ENCODE results near the gene TAS2R31.
"Not testable (repeated sequence)": the region's sequence is repeated elsewhere in the genome, so short reads cannot be mapped to it uniquely, and the experiment has no call there.

- TF ChIP-seq PATZ1 (CRISPR knock-in tag; IDR thresholded peaks at IDR 0.05; ENCODE audit: borderline replicate concordance); ZFP3 (CRISPR knock-in tag; IDR thresholded peaks at IDR 0.05); OSR1 (CRISPR knock-in tag; IDR thresholded peaks at IDR 0.05); ZNF70 (CRISPR knock-in tag; IDR thresholded peaks at IDR 0.05); SNAI2 (CRISPR knock-in tag; IDR thresholded peaks at IDR 0.05); ZFP30 (CRISPR knock-in tag; IDR thresholded peaks at IDR 0.05); ZNF8 (CRISPR knock-in tag; IDR thresholded peaks at IDR 0.05): not testable (repeated sequence)
- TF ChIP-seq, protein P1, sequence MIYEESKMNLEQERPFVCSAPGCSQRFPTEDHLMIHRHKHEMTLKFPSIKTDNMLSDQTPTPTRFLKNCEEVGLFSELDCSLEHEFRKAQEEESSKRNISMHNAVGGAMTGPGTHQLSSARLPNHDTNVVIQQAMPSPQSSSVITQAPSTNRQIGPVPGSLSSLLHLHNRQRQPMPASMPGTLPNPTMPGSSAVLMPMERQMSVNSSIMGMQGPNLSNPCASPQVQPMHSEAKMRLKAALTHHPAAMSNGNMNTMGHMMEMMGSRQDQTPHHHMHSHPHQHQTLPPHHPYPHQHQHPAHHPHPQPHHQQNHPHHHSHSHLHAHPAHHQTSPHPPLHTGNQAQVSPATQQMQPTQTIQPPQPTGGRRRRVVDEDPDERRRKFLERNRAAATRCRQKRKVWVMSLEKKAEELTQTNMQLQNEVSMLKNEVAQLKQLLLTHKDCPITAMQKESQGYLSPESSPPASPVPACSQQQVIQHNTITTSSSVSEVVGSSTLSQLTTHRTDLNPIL (CRISPR knock-in tag; IDR thresholded peaks at IDR 0.05; ENCODE audit: low read depth) = not testable (repeated sequence)
These were observed 18.8 kb upstream of the TAS2R31 start for GRCh38 chr12:11049806-11050531.

Data from SK-N-SH treated with all-trans-retinoic acid at 6 μM for 48 hours (cell line).